NCI-H1092 treated with DMSO at 0.1 percent for 48 hours (cell line): ENCODE measurements around the gene SLC6A19.

Experiments
- DNase-seq: peaks from one replicate; lab custom pipeline; 2025; lab: John Stamatoyannopoulos, UW

The SLC6A19 gene

GRCh38 chr5:1195916-1196315 is 5.5 kb upstream of the SLC6A19 start:
- DNase-seq = no peak

- DNase-seq = no peak
Observed at GRCh38 chr5:1196562-1196961, 4.8 kb upstream of the SLC6A19 start.

GRCh38 chr5:1197876-1198666 is 3.3 kb upstream of the SLC6A19 start:
- DNase-seq = no peak

GRCh38 chr5:1199340-1199648 is 2.1 kb upstream of the SLC6A19 start:
- DNase-seq = no peak

GRCh38 chr5:1199649-1200494 is 1.5 kb upstream of the SLC6A19 start:
- DNase-seq = no peak

GRCh38 chr5:1200495-1201326 is 684 bp upstream of the SLC6A19 start:
- no peak for DNase-seq

- DNase-seq = no peak
Observed at GRCh38 chr5:1202026-1202797, 817 bp downstream of the SLC6A19 start.

- no peak for DNase-seq
Observed at GRCh38 chr5:1202798-1203185, 1.4 kb downstream of the SLC6A19 start.

GRCh38 chr5:1203311-1203967 is 2.0 kb downstream of the SLC6A19 start:
- DNase-seq = no peak

GRCh38 chr5:1203968-1204692 is 2.7 kb downstream of the SLC6A19 start:
- DNase-seq = no peak

- peak; percentile 6 for DNase-seq
Observed at GRCh38 chr5:1204693-1205242, 3.4 kb downstream of the SLC6A19 start.

GRCh38 chr5:1205255-1206180 is 4.1 kb downstream of the SLC6A19 start:
- DNase-seq = no peak

GRCh38 chr5:1206521-1207412 is 5.4 kb downstream of the SLC6A19 start:
- DNase-seq = no peak

- DNase-seq = no peak
Observed at GRCh38 chr5:1207555-1207954, 6.2 kb downstream of the SLC6A19 start.

GRCh38 chr5:1208221-1208742 is 6.9 kb downstream of the SLC6A19 start:
- DNase-seq = peak; percentile 14

GRCh38 chr5:1208743-1209488 is 7.5 kb downstream of the SLC6A19 start:
- DNase-seq = peak; percentile 71

- DNase-seq = no peak
Observed at GRCh38 chr5:1209489-1209852, 8.1 kb downstream of the SLC6A19 start.
